H9 (cell line): ENCODE data around the gene PDE4B. TPM values are rescaled to one million over a fixed set of nuclear protein-coding genes. Genes with fewer than 3 reads are reported as not detected.

Experiments used
- DNase-seq: peaks from one replicate; pipeline ENCODE4 v3.0.0-alpha.2; 2017
- H2AFZ ChIP-seq: one replicate; pipeline ENCODE4 v1.6.1; 2013; ENCODE audit warnings: mild to moderate bottlenecking, low read length, control low read depth, moderate library complexity
- H2AK5ac ChIP-seq: 2 replicates; pipeline ENCODE4 v1.6.1; 2013; ENCODE audit warnings: low read length, control low read depth, mixed read lengths; ENCODE audit not compliant: insufficient read length
- H2BK120ac ChIP-seq: one replicate; pipeline ENCODE4 v1.6.1; 2013; ENCODE audit warnings: low read depth, mild to moderate bottlenecking, low read length, control low read depth, inconsistent platforms; ENCODE audit not compliant: poor library complexity, severe bottlenecking
- H2BK12ac ChIP-seq: 2 replicates; pipeline ENCODE4 v1.6.1; 2013; ENCODE audit warnings: low read length, control low read depth, mixed read lengths, low read depth; ENCODE audit not compliant: insufficient read length
- H2BK15ac ChIP-seq: 2 replicates; pipeline ENCODE4 v1.6.1; 2013; ENCODE audit warnings: low read depth, low read length, control low read depth
- H2BK20ac ChIP-seq: one replicate; pipeline ENCODE4 v1.6.1; 2013; ENCODE audit warnings: low read depth, mild to moderate bottlenecking, low read length, control low read depth, inconsistent platforms; ENCODE audit not compliant: poor library complexity, severe bottlenecking
- H2BK5ac ChIP-seq: 2 replicates; pipeline ENCODE4 v1.6.1; 2013; ENCODE audit warnings: low read length, control low read depth, mixed read lengths; ENCODE audit not compliant: insufficient read length
- H3K14ac ChIP-seq: 2 replicates; pipeline ENCODE4 v1.6.1; 2013; ENCODE audit warnings: low read length, control low read depth; ENCODE audit not compliant: insufficient read depth
- H3K18ac ChIP-seq: 2 replicates; pipeline ENCODE4 v1.6.1; 2013; ENCODE audit warnings: low read depth, mild to moderate bottlenecking, mixed read lengths, low read length, control low read depth; ENCODE audit not compliant: insufficient read length
- H3K23ac ChIP-seq: 2 replicates; pipeline ENCODE4 v1.6.1; 2013; ENCODE audit warnings: low read length, control low read depth, mixed read lengths, low read depth; ENCODE audit not compliant: insufficient read length
- H3K23me2 ChIP-seq: 2 replicates; pipeline ENCODE4 v1.6.1; 2013; ENCODE audit warnings: low read depth, mild to moderate bottlenecking, mixed read lengths, low read length, control low read depth; ENCODE audit not compliant: insufficient read length, poor library complexity, severe bottlenecking
- H3K27ac ChIP-seq: 2 replicates; pipeline ENCODE4 v1.5.1; 2013; ENCODE audit warnings: low read length, control low read depth, mixed read lengths, low read depth; ENCODE audit not compliant: insufficient read length
- H3K27me3 ChIP-seq: 2 replicates; pipeline ENCODE4 v1.6.1; 2013; ENCODE audit warnings: low read length, control low read depth, inconsistent platforms; ENCODE audit not compliant: insufficient read depth
- H3K4ac ChIP-seq: 2 replicates; pipeline ENCODE4 v1.6.1; 2013; ENCODE audit warnings: low read depth, mild to moderate bottlenecking, control low read depth, inconsistent platforms, low read length, moderate library complexity
- H3K4me1 ChIP-seq: 2 replicates; pipeline ENCODE4 v1.6.1; 2013; ENCODE audit warnings: low read length, control low read depth, inconsistent platforms; ENCODE audit not compliant: insufficient read depth
- H3K4me2 ChIP-seq: 2 replicates; pipeline ENCODE4 v1.6.1; 2013; ENCODE audit warnings: low read length, control low read depth, mixed read lengths; ENCODE audit not compliant: insufficient read length, insufficient read depth
- H3K56ac ChIP-seq: 2 replicates; pipeline ENCODE4 v1.6.1; 2013; ENCODE audit warnings: low read depth, mild to moderate bottlenecking, mixed read lengths, low read length, control low read depth; ENCODE audit not compliant: insufficient read length
- H3K79me1 ChIP-seq: 2 replicates; pipeline ENCODE4 v1.6.1; 2013; ENCODE audit warnings: low read depth, mild to moderate bottlenecking, moderate library complexity, low read length, control low read depth, inconsistent platforms; ENCODE audit not compliant: insufficient read depth, poor library complexity, severe bottlenecking
- H3K79me2 ChIP-seq: 2 replicates; pipeline ENCODE4 v1.6.1; 2013; ENCODE audit warnings: low read length, control low read depth, inconsistent platforms; ENCODE audit not compliant: insufficient read depth
- H3K9ac ChIP-seq: 2 replicates; pipeline ENCODE4 v1.6.1; 2013; ENCODE audit warnings: low read length, control low read depth, mixed read lengths; ENCODE audit not compliant: insufficient read length; ENCODE audit errors: extremely low read depth
- H3K9me3 ChIP-seq: one replicate; pipeline ENCODE4 v1.6.1; 2013; ENCODE audit warnings: low read depth, low read length, inconsistent platforms; ENCODE audit not compliant: control insufficient read depth
- H3T11ph ChIP-seq: one replicate; pipeline ENCODE4 v1.6.1; 2013; ENCODE audit warnings: mild to moderate bottlenecking, low read length, control low read depth, inconsistent platforms
- H4K20me1 ChIP-seq: one replicate; pipeline ENCODE4 v1.6.1; 2013; ENCODE audit not compliant: control insufficient read depth, insufficient read length, insufficient read depth
- H4K5ac ChIP-seq: 2 replicates; pipeline ENCODE4 v1.6.1; 2013; ENCODE audit warnings: low read depth, mild to moderate bottlenecking, mixed read lengths, low read length, control low read depth; ENCODE audit not compliant: insufficient read length
- H4K8ac ChIP-seq: replicated peaks from 2 replicates; pipeline ENCODE4 v1.6.1; 2013; ENCODE audit warnings: low read length, control low read depth, mixed read lengths, low read depth; ENCODE audit not compliant: insufficient read length
- H4K91ac ChIP-seq: 2 replicates; pipeline ENCODE4 v1.6.1; 2013; ENCODE audit warnings: low read depth, mild to moderate bottlenecking, moderate library complexity, mixed read lengths, low read length, control low read depth; ENCODE audit not compliant: insufficient read length
- H3K27ac Mint-ChIP-seq, 3 experiments: 2 replicates in 2 of 3; 3 replicates in 1 of 3; pipeline ENCODE4 v1.8.0; 2020 to 2021; ENCODE audit warnings: mixed read lengths in 3 of 3, mild to moderate bottlenecking in 1 of 3, moderate library complexity in 1 of 3
- H3K27me3 Mint-ChIP-seq: 2 replicates; pipeline ENCODE4 v1.8.0; 2021; ENCODE audit warnings: low read depth, mild to moderate bottlenecking, moderate library complexity, mixed read lengths
- H3K36me3 Mint-ChIP-seq, 3 experiments: 2 replicates in 2 of 3; 3 replicates in 1 of 3; pipeline ENCODE4 v1.8.0; 2020 to 2021; ENCODE audit warnings: low read depth in 3 of 3, mixed read lengths in 3 of 3; ENCODE audit not compliant: insufficient read depth in 1 of 3
- H3K4me1 Mint-ChIP-seq, 2 experiments: 2 replicates each; pipeline ENCODE4 v1.8.0; 2020; ENCODE audit warnings: mixed read lengths in 2 of 2
- H3K4me3 Mint-ChIP-seq, 2 experiments: 2 replicates in 1 of 2; 3 replicates in 1 of 2; pipeline ENCODE4 v1.8.0; 2020 to 2021; ENCODE audit warnings: mild to moderate bottlenecking in 2 of 2, mixed read lengths in 2 of 2, moderate library complexity in 1 of 2
- H3K9me3 Mint-ChIP-seq, 2 experiments: 2 replicates in 1 of 2; 3 replicates in 1 of 2; pipeline ENCODE4 v1.8.0; 2020; ENCODE audit warnings: mild to moderate bottlenecking in 2 of 2, mixed read lengths in 2 of 2, moderate library complexity in 1 of 2
- WGBS: extraction: QIAGEN DNeasy Blood & Tissue Kit; methylation state at CpG from one replicate; pipeline ENCODE4 v1.1.7; 2013; ENCODE audit warnings: missing lambda C conversion rate, low lambda C conversion rate, mixed read lengths; ENCODE audit not compliant: insufficient read length; ENCODE audit errors: extremely low coverage; 5-methylcytosine and 5-hydroxymethylcytosine counted together
- total RNA-seq: library from RNA; stranded (reverse); gene quantifications from 2 replicates; pipeline ENCODE4 v1.2.1, GENCODE V29; 2021
- TF ChIP-seq, protein P1 (sequence below): fragments of 200-600 bp; sonication (generic); conservative IDR thresholded peaks from 3 replicates; pipeline ENCODE4 v1.8.0; 2021; ENCODE audit warnings: antibody characterized with exemption, mild to moderate bottlenecking

PDE4B gene
- total RNA-seq, 1 experiment from 2014 or later: 19.8 TPM

GRCh38 chr1:66360285-66360724 lies 567.6 kb downstream of the PDE4B start:
- no peaks in the 10 kb centered on the region for H4K20me1 ChIP-seq
- no peaks in the 10 kb centered on the region for H3K27me3 ChIP-seq
- H2BK5ac ChIP-seq: no peak overlapping the region
- H2AFZ ChIP-seq: no peak overlapping the region
- peaks cover 3% of the 10 kb centered on the region; the same call in 1 of the 2 replicates for H3K4me1 ChIP-seq
- no peak for DNase-seq
- no peak overlapping the region for H3K18ac ChIP-seq
- no peak overlapping the region for H4K91ac ChIP-seq
- TF ChIP-seq, protein P1, sequence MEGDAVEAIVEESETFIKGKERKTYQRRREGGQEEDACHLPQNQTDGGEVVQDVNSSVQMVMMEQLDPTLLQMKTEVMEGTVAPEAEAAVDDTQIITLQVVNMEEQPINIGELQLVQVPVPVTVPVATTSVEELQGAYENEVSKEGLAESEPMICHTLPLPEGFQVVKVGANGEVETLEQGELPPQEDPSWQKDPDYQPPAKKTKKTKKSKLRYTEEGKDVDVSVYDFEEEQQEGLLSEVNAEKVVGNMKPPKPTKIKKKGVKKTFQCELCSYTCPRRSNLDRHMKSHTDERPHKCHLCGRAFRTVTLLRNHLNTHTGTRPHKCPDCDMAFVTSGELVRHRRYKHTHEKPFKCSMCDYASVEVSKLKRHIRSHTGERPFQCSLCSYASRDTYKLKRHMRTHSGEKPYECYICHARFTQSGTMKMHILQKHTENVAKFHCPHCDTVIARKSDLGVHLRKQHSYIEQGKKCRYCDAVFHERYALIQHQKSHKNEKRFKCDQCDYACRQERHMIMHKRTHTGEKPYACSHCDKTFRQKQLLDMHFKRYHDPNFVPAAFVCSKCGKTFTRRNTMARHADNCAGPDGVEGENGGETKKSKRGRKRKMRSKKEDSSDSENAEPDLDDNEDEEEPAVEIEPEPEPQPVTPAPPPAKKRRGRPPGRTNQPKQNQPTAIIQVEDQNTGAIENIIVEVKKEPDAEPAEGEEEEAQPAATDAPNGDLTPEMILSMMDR: peak; percentile 57
- Mint-ChIP-seq H3K27me3 (no peaks in the 10 kb centered on the region), H3K4me3 (no peak overlapping the region), H3K36me3 (peaks cover 0 to 51% (median 0%) of the 10 kb centered on the region in 3 experiments; a peak in 2 of 7 replicates), H3K9me3 (no peaks in the 10 kb centered on the region), H3K4me1 (peaks cover 25 to 31% of the 10 kb centered on the region in 2 experiments), H3K27ac (no peak overlapping the region)
- no peak overlapping the region for H4K8ac ChIP-seq
- H2BK120ac ChIP-seq: no peak overlapping the region
- WGBS: no CpG with 5 or more reads among the region's 3 CpGs
- peak overlapping the region; percentile 17 for H3K9ac ChIP-seq
- H4K5ac ChIP-seq: no peak overlapping the region
- no peak overlapping the region for H3K14ac ChIP-seq
- no peak overlapping the region for H3K56ac ChIP-seq
- H2BK15ac ChIP-seq: no peak overlapping the region
- H3K23ac ChIP-seq: no peak overlapping the region
- no peaks in the 10 kb centered on the region for H3K79me1 ChIP-seq
- H3T11ph ChIP-seq: no peak overlapping the region
- no peak overlapping the region for H2AK5ac ChIP-seq
- H3K23me2 ChIP-seq: no peaks in the 10 kb centered on the region
- H3K4ac ChIP-seq: no peak overlapping the region
- no peaks in the 10 kb centered on the region for H3K9me3 ChIP-seq
- H3K27ac ChIP-seq: no peak overlapping the region
- H2BK12ac ChIP-seq: no peak overlapping the region
- H3K79me2 ChIP-seq: no peaks in the 10 kb centered on the region
- no peak overlapping the region for H2BK20ac ChIP-seq
- no peak overlapping the region for H3K4me2 ChIP-seq
